ENCODE data around the gene CANX. TPM values are rescaled to one million over a fixed set of nuclear protein-coding genes. Genes with fewer than 3 reads are reported as not detected.
"Not testable (repeated sequence)": the region's sequence is repeated elsewhere in the genome, so short reads cannot be mapped to it uniquely, and the experiment has no call there.

The CANX gene
- total RNA-seq, 3 donors from 2014 or later = 630 to 693 (median 634) TPM

DNA sequence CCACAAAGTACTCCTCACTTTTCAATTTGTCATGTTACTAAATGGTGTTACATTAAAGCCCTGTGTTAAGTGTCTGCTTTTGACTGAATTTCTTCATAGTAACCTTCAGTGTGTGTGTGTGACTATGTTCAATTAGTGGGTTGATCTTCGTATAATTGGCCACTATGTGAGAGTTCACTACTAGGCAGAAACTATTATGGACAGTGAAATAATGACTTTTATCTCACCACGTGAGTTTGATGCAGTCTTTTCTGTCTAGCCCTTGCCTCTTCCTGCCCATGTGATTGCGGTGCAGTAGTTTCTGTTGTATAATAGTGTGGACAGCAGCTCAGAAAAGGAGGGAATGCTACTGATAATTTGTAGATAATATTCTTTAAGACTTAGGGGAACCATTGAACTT, 32.1 kb downstream of the CANX start:
- peaks cover 39% of the 10 kb centered on the region for H3K36me3 Mint-ChIP-seq (ENCODE audit: insufficient read depth)
- ATAC-seq (no peak), DNase-seq (no peak)
- no peak overlapping the region for H3K4me3 Mint-ChIP-seq
- H3K4me1 Mint-ChIP-seq (ENCODE audit: low read depth) = peaks cover 23% of the 10 kb centered on the region
- no peaks in the 10 kb centered on the region for H3K27me3 Mint-ChIP-seq (ENCODE audit: low read depth)
- H3K9me3 Mint-ChIP-seq = no peaks in the 10 kb centered on the region

DNA sequence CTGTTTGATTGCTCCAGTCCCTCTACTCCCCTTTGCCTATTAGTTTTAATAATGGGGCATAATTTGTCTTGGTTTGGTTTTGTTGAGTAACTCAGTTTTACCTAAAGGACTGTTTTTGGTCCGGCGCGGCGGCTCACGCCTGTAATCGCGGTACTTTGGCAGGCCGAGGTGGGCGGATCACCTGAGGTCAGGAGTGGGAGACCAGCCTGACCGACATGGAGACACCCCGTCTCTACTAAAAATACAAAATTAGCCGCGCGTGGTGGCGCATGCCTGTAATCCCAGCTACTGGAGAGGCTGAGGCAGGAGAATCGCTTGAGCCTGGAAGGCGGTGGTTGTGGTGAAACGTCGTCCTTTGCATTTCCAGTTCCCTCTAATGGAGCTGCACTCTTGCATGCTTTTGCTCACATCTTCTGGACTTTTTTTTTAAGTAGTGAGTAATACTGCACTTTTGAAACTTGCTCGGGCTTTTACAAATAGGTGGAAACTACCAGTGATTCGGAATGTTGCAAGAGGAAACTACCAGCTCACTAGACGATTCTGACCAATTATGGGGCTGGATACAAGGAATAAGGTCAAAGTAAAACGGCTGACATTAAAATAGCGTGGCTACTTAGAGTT, 33.1 kb downstream of the CANX start:
- peaks cover 34% of the 10 kb centered on the region for H3K36me3 Mint-ChIP-seq (ENCODE audit: insufficient read depth)
- ATAC-seq (peak; percentile 36 to 40), DNase-seq (no peak)
- H3K9me3 Mint-ChIP-seq = no peaks in the 10 kb centered on the region
- H3K27me3 Mint-ChIP-seq (ENCODE audit: low read depth) = no peaks in the 10 kb centered on the region
- H3K4me3 Mint-ChIP-seq = peak overlapping the region; percentile 86
- peaks cover 32% of the 10 kb centered on the region for H3K4me1 Mint-ChIP-seq (ENCODE audit: low read depth)

DNA sequence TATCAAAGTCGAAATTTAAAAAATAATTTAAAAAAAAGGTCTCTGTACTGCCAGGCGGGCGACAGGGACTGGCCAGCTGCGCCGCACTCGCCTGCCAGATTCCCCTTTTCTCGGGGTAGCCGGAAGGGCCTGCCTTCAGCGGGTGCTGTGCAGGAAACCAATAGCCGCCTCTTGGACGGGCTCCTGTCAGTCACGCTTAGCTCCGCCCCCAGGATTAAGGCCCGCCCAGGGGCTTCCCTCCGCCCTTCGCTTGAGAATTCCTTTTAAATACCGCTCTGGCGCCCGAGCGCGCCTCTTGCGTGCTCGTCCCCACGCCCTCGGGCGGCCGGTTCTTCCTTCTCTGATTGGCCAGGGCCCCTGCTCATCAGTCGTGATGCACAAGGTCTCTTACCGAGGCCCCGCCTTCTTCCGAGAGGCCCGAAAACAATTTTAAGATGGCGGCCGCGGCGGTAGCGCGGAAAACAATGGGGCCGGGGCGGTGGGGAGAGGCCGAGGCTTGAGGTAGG, 33.7 kb downstream of the CANX start, which contains the start of gene MAML1:
MAML1 (plus strand) TSS at position 411 of the 506 bp plus-strand sequence. CDS start 291 bp downstream, outside the sequence.
- Mint-ChIP-seq H3K27me3 (ENCODE audit: low read depth) (no peaks in the 10 kb centered on the region), H3K4me1 (ENCODE audit: low read depth) (peaks cover 38% of the 10 kb centered on the region), H3K4me3 (peak within 1 kb of the TSS; percentile 92), H3K36me3 (ENCODE audit: insufficient read depth) (peaks cover 32% of the 10 kb centered on the region), H3K9me3 (no peaks in the 10 kb centered on the region)
- ATAC-seq (peak; percentile 94), DNase-seq (peak; percentile 99)

- no peaks in the 10 kb centered on the region for H3K9me3 Mint-ChIP-seq
- DNase-seq (peak; percentile 23), ATAC-seq (peak; percentile 42 to 44)
- H3K27me3 Mint-ChIP-seq (ENCODE audit: low read depth) = no peaks in the 10 kb centered on the region
- H3K4me3 Mint-ChIP-seq = peak overlapping the region; percentile 92
- peaks cover 31% of the 10 kb centered on the region for H3K36me3 Mint-ChIP-seq (ENCODE audit: insufficient read depth)
- H3K4me1 Mint-ChIP-seq (ENCODE audit: low read depth) = peaks cover 43% of the 10 kb centered on the region
These were observed 34.4 kb downstream of the CANX start for GRCh38 chr5:179732918-179733771.

GRCh38 chr5:179733772-179734126, 35.0 kb downstream of the CANX start:
- peaks cover 49% of the 10 kb centered on the region for H3K4me1 Mint-ChIP-seq (ENCODE audit: low read depth)
- H3K27me3 Mint-ChIP-seq (ENCODE audit: low read depth) = no peaks in the 10 kb centered on the region
- H3K9me3 Mint-ChIP-seq = no peaks in the 10 kb centered on the region
- H3K36me3 Mint-ChIP-seq (ENCODE audit: insufficient read depth) = peaks cover 32% of the 10 kb centered on the region
- ATAC-seq = no peak
- peak overlapping the region; percentile 92 for H3K4me3 Mint-ChIP-seq
- DNase-seq = no peak

DNA sequence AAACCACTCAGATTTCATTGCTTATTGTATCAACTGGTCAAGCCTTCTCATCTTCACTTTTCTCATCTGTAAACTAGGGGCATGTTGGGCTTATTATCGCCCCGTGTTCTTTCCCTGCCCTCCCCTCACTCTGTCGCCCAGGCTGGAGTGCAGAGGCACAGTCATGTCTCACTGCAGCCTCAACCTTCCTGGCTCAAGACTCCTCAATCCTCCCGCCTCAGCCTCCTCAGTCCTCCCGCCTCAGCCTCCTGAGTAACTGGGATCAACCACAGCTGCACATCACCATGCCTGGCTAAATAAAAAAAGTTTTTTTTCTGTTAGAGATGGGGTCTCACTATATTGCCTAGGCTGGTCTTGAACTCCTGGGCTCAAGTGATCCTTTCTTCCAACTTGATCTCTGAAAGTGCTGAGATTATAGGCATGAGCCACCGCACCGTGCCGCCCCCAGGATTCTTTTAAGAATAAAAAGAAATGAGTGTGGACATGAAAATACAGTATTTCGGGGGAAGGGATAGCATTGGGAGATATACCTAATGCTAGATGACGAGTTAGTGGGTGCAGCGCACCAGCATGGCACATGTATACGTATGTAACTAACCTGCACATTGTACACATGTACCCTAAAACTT, 35.9 kb downstream of the CANX start:
- H3K36me3 Mint-ChIP-seq (ENCODE audit: insufficient read depth) = peaks cover 28% of the 10 kb centered on the region

GRCh38 chr5:179738742-179739141, 40.0 kb downstream of the CANX start:
- H3K4me3 Mint-ChIP-seq = no peak overlapping the region

More for the DNA sequence above, 35.9 kb downstream of the CANX start:
- H3K27me3 Mint-ChIP-seq (ENCODE audit: low read depth) = no peaks in the 10 kb centered on the region
- ATAC-seq (no peak), DNase-seq (no peak)
- H3K4me3 Mint-ChIP-seq = peak overlapping the region; percentile 92
- H3K9me3 Mint-ChIP-seq = no peaks in the 10 kb centered on the region
- H3K4me1 Mint-ChIP-seq (ENCODE audit: low read depth) = peaks cover 54% of the 10 kb centered on the region

DNA sequence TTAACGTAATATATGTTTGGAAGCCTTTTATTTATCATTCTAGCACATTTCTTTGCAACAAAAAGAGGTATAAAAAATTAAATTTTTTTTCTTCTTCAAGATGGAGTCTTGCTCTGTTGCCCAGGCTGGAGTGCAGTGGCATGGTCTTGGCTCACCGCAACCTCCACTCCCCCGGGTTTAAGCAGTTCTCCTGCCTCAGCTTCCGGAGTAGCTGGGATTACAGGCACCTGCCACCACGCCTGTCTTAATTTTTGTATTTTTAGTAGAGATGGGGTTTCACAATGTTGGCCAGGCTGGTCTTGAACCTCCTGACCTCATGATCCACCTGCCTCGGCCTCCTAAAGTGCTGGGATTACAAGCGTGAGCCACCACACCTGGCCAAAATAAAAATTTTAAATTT, 45.3 kb downstream of the CANX start:
- not testable (repeated sequence) for H3K9me3 Mint-ChIP-seq; H3K27me3 Mint-ChIP-seq (ENCODE audit: low read depth); ATAC-seq; H3K4me3 Mint-ChIP-seq; DNase-seq; H3K36me3 Mint-ChIP-seq (ENCODE audit: insufficient read depth)
- H3K4me1 Mint-ChIP-seq (ENCODE audit: low read depth) = peaks cover 28% of the 10 kb centered on the region

More at GRCh38 chr5:179738742-179739141, 40.0 kb downstream of the CANX start:
- ATAC-seq (no peak), DNase-seq (no peak)
- Mint-ChIP-seq H3K27me3 (ENCODE audit: low read depth) (no peaks in the 10 kb centered on the region), H3K36me3 (ENCODE audit: insufficient read depth) (peaks cover 18% of the 10 kb centered on the region), H3K4me1 (ENCODE audit: low read depth) (peaks cover 53% of the 10 kb centered on the region), H3K9me3 (no peaks in the 10 kb centered on the region)

- ATAC-seq (no peak), DNase-seq (no peak)
- H3K4me1 Mint-ChIP-seq (ENCODE audit: low read depth) = peaks cover 18% of the 10 kb centered on the region
- no peaks in the 10 kb centered on the region for H3K27me3 Mint-ChIP-seq (ENCODE audit: low read depth)
- H3K36me3 Mint-ChIP-seq (ENCODE audit: insufficient read depth) = peaks cover 10% of the 10 kb centered on the region
- H3K4me3 Mint-ChIP-seq = no peak overlapping the region
- H3K9me3 Mint-ChIP-seq = no peaks in the 10 kb centered on the region
These were observed 48.1 kb downstream of the CANX start for GRCh38 chr5:179746872-179747271.

- peak; percentile 18 to 46 for ATAC-seq
- no peak for DNase-seq
- no peak overlapping the region for H3K4me3 Mint-ChIP-seq
- H3K36me3 Mint-ChIP-seq (ENCODE audit: insufficient read depth) = peaks cover 10% of the 10 kb centered on the region
- no peaks in the 10 kb centered on the region for H3K27me3 Mint-ChIP-seq (ENCODE audit: low read depth)
- no peaks in the 10 kb centered on the region for H3K9me3 Mint-ChIP-seq
- peaks cover 19% of the 10 kb centered on the region for H3K4me1 Mint-ChIP-seq (ENCODE audit: low read depth)
These were observed 49.0 kb downstream of the CANX start for GRCh38 chr5:179747811-179748210.

DNA sequence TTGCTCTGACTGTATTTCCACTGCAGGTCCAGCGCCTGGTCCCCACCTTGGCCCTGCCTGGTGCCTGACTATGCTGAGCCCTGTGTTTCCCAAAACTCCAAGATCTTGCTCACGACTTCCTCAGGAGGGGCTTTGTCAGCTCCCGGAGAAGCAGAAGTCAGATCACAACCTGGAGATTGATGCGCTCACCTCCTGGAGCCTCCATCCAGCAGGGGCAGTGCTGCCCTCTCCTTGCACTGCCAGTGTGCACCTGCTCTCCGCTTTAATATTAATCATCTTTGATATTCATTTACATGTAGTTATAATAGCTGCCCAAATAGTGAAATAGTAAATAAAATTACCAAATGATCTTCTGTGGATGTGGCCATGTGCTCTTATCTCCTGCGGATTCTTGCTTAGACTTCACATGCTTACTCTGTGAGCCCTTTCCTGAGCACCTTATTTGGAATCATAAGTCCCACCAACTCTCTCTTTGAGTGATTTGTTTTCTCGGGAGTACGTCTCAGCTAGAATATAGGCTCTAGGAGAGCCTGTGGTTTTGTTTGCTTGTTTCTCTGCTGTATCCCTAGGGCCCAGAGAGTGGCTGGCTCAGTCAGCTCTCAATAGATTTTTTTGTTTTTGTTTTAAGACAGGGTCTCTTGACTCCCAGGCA, 51.2 kb downstream of the CANX start:
- Mint-ChIP-seq H3K4me3 (no peak overlapping the region), H3K4me1 (ENCODE audit: low read depth) (peaks cover 36% of the 10 kb centered on the region), H3K9me3 (no peaks in the 10 kb centered on the region), H3K36me3 (ENCODE audit: insufficient read depth) (peaks cover 13% of the 10 kb centered on the region), H3K27me3 (ENCODE audit: low read depth) (no peaks in the 10 kb centered on the region)
- ATAC-seq = no peak
- no peak for DNase-seq

DNA sequence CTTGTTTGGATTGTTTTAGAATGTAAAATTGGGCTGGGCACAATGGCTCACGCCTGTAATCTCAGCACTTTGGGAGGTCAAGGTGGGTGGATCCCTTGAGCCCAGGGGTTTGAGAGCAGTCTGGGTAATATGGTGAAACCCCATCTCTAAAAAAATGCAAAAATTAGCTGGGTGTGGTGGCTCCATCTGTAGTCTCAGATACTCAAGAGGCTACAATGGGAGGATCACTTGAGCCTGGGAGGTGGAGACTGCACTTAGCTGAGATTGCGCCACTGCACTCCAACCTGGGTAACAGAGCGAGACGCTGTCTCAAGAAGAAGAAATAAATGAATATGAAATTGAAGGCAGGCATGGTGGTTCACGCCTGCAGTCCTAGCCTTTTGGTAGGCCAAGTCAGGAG, 55.2 kb downstream of the CANX start:
- H3K4me3 Mint-ChIP-seq = no peak overlapping the region
- DNase-seq (no peak), ATAC-seq (no peak)
- H3K9me3 Mint-ChIP-seq = no peaks in the 10 kb centered on the region
- H3K36me3 Mint-ChIP-seq (ENCODE audit: insufficient read depth) = peaks cover 11% of the 10 kb centered on the region
- no peaks in the 10 kb centered on the region for H3K27me3 Mint-ChIP-seq (ENCODE audit: low read depth)
- peaks cover 33% of the 10 kb centered on the region for H3K4me1 Mint-ChIP-seq (ENCODE audit: low read depth)

- Mint-ChIP-seq H3K4me1 (ENCODE audit: low read depth) (peaks cover 40% of the 10 kb centered on the region), H3K9me3 (no peaks in the 10 kb centered on the region), H3K4me3 (no peak overlapping the region), H3K27me3 (ENCODE audit: low read depth) (no peaks in the 10 kb centered on the region), H3K36me3 (ENCODE audit: insufficient read depth) (peaks cover 9% of the 10 kb centered on the region)
- DNase-seq (no peak), ATAC-seq (peak in 1 of 2 donors; percentile 59)
These were observed 56.3 kb downstream of the CANX start for GRCh38 chr5:179755022-179755421.

- H3K27me3 Mint-ChIP-seq (ENCODE audit: low read depth) = no peaks in the 10 kb centered on the region
- DNase-seq (no peak), ATAC-seq (peak in 1 of 2 donors; percentile 7)
- no peaks in the 10 kb centered on the region for H3K9me3 Mint-ChIP-seq
- H3K4me1 Mint-ChIP-seq (ENCODE audit: low read depth) = peaks cover 61% of the 10 kb centered on the region
- no peak overlapping the region for H3K4me3 Mint-ChIP-seq
- H3K36me3 Mint-ChIP-seq (ENCODE audit: insufficient read depth) = peaks cover 3% of the 10 kb centered on the region
These were observed 60.2 kb downstream of the CANX start for GRCh38 chr5:179758955-179759354.
